NCI-H1436 treated with DMSO at 0.1 percent for 48 hours (cell line): ENCODE results near the gene DEFB126.
"Not testable (repeated sequence)": the region's sequence is repeated elsewhere in the genome, so short reads cannot be mapped to it uniquely, and the experiment has no call there.

Experiments
- DNase-seq: peaks from one replicate; lab custom pipeline; 2025; lab: John Stamatoyannopoulos, UW

Gene DEFB126

DNA sequence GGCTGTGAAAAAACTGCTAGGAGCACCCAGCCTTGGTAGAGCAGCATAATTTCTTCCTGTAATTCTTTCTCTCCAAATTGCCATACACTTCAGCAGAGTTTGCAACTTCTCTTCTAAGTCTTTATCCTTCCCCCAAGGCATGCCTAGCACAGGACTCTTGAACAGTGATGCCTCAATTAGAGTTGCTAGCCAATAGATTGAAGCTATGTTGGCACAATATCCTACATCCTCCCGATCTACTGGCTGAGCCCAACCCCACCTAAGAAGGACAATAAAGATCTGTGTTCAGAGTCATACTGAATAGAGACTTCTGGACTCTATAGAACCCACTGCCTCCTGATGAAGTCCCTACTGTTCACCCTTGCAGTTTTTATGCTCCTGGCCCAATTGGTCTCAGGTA lies at the start of gene DEFB126:
DEFB126 (plus strand) TSS at position 301 of the 400 bp plus-strand sequence; CDS start at position 340, 39 bp downstream.
- DNase-seq, result no peak

- no peak for DNase-seq
Measured at GRCh38 chr20:93641-94040, 48.7 kb upstream of the DEFB126 start.

- no peak for DNase-seq
Measured at GRCh38 chr20:95215-95614, 47.2 kb upstream of the DEFB126 start.

GRCh38 chr20:97691-98090 lies 44.7 kb upstream of the DEFB126 start:
- DNase-seq, result not testable (repeated sequence)

DNA sequence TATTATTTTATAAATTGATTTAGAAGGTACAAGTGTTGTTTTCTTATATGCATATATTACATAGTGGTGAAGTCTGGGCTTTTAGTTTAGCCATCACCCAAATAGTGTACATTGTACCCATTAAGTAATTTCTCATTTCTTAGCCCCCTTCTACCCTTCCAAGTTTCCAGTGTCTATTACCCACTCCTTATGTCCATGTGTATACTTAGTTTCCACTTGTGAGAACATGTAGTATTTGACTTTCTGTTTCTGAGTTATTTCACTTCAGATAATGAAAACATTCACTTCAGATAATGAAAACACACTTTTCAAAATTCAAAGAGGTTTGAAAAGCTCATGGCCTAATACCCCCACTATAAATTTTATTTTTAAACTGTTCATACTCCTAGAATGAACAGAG lies 40.4 kb upstream of the DEFB126 start:
- DNase-seq, result no peak

- DNase-seq, result no peak
Measured at GRCh38 chr20:103456-103855, 38.9 kb upstream of the DEFB126 start.

GRCh38 chr20:112396-112795 lies 30.0 kb upstream of the DEFB126 start:
- no peak for DNase-seq

DNA sequence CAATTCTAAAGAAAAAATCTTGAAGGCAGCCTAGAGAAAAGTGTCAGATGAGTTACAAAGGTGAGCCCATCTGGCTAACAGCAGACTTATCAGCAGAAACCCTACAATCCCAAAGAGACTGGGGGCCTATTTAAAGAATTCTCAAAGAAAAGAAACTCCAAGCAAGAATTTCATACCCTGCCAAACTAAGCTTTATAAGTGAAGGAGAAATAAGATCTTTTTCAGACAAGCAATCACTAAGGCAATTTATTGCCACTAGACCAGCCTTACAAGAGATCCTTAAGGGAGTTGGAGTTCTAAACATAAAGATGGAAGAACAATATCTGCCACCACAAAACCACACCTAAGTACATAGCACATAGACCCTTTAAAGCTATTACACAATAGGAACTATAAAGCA lies 24.9 kb upstream of the DEFB126 start:
- DNase-seq, result no peak

DNA sequence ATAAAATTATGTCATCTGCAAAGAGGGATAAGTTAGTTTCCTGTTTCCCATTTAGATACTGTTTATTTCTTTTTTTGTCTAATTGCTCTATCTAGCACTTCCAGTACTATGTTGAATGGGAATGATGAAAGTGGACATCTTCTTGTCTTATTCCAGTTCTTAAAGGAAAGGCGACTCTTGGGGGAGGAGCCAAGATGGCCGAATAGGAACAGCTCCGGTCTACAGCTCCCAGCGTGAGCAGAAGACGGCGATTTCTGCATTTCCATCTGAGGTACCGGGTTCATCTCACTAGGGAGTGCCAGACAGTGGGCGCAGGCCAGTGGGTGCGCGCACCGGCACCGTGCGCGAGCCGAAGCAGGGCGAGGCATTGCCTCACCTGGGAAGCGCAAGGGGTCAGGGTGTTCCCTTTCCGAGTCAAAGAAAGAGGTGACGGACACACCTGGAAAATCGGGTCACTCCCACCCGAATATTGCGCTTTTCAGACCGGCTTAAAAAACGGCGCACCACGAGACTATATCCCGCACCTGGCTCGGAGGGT lies 12.5 kb upstream of the DEFB126 start:
- not testable (repeated sequence) for DNase-seq

DNA sequence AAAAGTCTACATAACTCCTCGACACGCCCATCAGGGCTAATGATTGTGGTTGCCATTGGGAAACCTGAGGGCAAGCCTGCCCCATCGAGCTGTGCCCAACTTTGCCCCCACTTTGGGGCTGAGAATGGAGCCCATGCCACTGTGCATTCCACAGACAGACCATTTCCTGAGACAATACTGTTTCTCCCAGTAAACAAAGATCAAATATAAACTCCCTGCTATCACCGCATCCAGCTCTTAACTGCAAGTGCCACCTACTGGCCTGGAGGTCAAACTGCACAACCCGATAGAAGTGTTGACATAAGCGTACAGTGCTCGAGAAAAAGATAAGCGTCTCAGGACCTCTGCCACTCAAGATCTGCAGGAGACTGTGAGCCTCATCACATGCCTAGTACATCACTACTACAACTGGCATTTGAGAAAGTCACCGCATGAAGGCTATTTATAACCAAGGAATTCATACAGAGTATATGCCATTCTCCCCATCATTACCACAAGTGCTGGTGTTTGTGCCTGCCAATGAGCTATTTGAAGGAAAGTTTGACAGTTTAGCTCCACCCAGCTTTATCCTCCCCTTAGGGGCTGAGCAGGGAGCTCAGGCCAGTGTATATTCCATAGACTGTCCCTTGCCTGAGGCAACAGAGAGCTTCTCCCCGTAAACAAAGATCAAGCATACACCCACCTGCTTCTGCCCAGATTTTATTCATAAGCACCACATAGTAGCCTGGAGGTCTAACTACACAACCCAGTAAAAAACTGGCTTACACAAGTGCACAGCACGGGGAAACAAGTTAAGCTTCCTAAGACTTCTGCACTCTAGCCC lies 4.5 kb upstream of the DEFB126 start:
- no peak for DNase-seq

DNA sequence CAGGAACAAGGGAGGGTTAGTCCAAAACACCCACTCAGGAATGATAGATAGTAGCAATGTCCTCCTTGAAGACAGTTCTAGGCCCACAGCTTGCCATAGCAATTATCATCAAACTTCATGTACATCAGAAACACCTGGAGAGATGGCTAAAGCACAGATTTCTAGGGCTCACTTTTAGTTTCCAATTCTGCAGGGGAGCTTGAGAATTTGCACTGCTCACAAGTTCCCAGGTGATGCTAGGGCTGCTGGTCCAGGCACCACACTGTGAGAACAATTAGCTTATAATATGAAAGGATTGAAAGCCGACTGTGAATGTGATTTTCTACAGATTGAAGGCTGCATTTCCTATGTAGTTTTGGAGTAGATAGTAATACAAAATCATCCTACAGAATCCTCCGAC lies 3.5 kb downstream of the DEFB126 start:
- DNase-seq, result no peak

- no peak for DNase-seq
Measured at GRCh38 chr20:152131-152530, 9.7 kb downstream of the DEFB126 start.

DNA sequence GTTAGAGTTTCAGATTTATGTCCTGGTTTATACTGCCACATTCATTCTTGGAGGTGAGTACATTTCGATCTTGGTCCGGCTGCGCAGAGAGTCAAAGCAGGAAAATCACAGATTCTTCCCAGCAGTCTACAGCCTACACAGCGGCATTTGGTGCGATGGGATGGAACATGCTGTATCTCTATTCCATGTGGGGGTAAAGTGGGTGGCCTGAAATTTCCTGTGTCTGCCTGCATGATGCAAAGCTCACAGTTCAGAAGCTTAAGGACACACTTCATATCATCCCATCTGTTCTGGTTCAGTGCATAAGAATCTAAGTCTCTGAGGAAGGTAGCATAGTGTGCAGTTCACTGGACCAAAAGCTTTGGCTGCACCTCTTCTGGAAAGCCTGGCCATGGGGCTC lies 14.8 kb downstream of the DEFB126 start, which contains the start of gene DEFB127:
DEFB127 (plus strand) TSS at position 301 of the 400 bp plus-strand sequence; CDS start at position 392, 91 bp downstream.
- no peak for DNase-seq

GRCh38 chr20:164618-165017 lies 22.2 kb downstream of the DEFB126 start:
- DNase-seq, result no peak

DNA sequence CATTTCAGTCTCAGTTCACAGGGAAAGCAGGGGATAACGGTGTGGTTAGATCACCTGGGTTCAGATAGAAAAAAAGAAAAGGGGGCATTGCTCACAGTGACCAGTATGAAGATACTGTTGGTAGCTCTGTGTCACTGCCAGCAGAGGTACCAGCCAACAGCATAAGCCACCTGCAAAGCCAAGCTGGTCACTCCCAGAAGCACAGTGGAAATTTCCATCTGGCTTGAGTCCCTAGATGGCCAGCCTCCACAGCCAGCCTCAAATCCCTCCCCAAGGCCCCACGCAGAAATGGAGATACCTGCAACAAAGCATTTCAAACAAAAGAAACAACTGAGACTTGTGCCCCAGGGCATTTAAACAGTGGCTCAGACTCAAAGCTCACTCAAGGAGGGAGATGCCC lies 26.5 kb downstream of the DEFB126 start:
- no peak for DNase-seq

GRCh38 chr20:184288-184687 lies 41.9 kb downstream of the DEFB126 start:
- no peak for DNase-seq

DNA sequence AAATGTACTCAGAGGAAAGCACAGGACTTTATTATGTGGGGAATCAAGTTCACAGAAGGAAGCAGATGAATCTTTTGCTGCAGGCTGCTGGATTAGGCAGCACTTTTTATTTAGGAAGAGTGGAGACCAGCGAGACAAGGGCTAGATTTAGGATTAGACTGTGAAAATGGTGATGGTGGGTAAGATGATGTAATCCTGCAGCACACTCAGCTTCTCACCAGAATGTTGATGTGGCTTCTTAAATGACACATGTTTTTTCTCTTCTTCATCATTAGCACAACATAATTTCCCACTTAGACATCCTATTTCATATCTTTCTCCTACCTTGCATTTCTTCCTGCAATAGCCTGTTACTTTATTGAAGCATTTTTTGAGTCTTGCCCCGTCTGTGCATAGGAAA lies 45.3 kb downstream of the DEFB126 start:
- no peak for DNase-seq

DNA sequence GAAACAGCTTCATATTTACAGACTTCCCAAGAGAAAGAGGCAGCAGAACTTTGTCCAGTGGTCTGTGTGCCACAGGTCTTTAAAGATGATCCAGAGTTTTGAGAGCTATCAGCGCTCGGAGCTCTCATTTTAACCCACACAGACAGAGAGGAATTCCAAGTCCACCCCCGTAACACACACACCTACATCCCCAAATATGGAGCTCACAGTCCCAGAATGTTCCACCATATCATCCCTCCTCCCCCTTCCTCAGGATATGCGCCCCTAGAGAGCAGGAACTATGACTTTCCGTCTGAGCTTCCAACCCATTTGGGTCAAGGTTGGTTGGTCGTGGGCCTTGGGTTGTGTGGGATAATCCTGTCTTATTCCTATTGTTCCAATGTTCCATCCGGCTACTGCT lies 47.2 kb downstream of the DEFB126 start, which contains the start of gene DEFB128:
DEFB128 (minus strand) TSS at position 101 of the 400 bp plus-strand sequence; CDS start at position 13, 88 bp downstream.
- no peak for DNase-seq
